Peyer's patch (tissue), 4 donors: ENCODE measurements around the gene CRADD.

Source experiments
- CTCF ChIP-seq, 6 experiments: fragments of 450-650 bp in 4 of 6; fragments of 200-600 bp in 2 of 6; sonication (generic) in 1 of 6; IDR thresholded peaks; one replicate each; pipeline ENCODE4 v1.5.1; 2017 to 2019; ENCODE audit warnings: antibody characterized with exemption in 6 of 6, mild to moderate bottlenecking in 3 of 6, moderate library complexity in 1 of 6
- POLR2A ChIP-seq, 2 donors: fragments of 450-650 bp; IDR thresholded peaks; one replicate each; pipeline ENCODE4 v1.5.1; 2017; ENCODE audit warnings: antibody characterized with exemption in 2 of 2, mild to moderate bottlenecking in 2 of 2, moderate library complexity in 2 of 2

- TF ChIP-seq CTCF (IDR thresholded peaks at IDR 0.05) (no peak), POLR2A (IDR thresholded peaks at IDR 0.05) (no peak)
These were observed 202.6 kb downstream of the CRADD start for GRCh38 chr12:93879476-93880421.
